Measurements from ENCODE around the gene PPP1R13L.

The PPP1R13L gene

DNA sequence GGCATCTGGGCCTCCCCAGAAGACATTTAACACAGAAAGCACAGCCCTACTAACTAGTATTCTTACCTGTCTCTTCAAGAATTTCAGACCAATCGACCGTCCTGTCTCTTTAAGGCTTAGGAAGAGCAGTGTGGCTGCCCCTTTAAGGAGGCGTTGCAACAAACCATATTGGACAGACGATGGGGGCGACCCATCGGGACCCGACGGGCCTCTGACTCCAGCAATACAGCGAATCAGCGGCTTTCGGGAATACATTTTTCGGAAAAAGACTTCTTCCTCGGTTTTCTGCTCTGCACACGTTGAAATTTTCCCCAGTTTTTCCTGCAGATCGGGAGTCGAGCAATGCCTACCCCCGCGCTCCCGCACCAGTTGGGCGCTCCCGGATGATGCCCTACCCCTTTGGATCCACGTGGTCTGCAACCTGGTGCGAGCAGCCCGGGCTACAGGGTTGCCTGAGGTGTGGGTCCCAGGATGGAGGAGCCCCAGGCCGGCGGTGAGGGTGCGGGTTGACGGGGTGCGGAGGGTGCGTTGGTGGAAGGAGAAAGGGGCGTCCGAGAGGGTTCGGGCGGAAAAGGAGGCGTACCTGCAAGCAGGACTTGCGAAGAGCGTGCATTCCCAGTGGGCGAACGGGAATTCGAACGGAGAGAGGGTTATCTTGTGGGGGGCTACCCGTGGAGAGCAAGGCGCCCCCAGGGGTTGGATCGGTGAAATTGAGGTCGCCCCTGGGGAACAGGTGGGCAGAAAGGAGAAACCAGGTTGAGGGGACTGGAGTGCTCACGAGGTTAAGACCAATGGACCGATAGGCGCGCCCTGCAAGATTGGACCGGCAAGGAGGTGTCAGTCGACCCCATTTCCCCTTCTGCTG, 1.6 kb upstream of the PPP1R13L start, which contains the start of gene POLR1G:
TSS of gene POLR1G (plus strand) at position 419 of the 865 bp plus-strand sequence. CDS start at position 472, 53 bp downstream.
- peak; percentile 97 for DNase-seq (ENCODE audit: low spot score)

DNA sequence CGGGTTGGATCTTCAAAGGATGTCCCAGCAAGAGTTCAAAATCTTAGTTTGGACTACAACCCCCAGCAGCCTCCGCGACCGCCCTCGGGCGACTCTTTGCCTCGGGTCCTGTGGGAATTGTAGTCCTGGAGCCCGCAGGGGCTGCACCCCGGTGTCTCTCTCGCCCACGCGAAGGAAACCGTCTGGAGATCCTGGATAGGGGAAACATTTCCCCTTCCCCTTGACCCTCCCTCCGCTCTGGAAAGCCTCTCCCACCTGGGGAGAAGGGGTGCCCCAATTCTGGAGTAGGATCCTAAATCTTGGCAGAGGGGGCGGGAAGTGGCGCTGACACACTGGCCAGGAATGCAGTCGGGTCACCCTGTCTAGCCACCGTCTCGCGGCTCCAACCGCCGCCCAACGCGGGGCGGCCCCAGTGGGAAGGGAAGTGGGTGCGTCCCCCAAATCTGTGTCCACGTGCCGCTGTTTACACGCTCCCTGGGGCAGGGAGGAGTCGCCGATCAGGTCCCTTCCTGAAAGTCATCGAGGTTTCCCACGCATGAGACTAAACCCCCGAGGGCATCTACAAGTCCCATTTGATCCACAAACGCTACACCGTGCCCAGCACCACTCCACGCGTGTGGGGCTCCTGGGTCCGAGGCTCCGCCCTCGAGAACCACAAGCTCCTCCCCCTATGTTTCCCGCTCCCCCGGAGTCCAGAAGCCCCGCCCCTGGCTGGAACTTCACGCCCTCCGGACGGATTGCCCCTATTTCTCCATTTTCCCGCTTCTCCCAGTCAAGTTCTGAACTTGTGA, 761 bp upstream of the PPP1R13L start:
- DNase-seq (ENCODE audit: low spot score), result peak; percentile 98

DNA sequence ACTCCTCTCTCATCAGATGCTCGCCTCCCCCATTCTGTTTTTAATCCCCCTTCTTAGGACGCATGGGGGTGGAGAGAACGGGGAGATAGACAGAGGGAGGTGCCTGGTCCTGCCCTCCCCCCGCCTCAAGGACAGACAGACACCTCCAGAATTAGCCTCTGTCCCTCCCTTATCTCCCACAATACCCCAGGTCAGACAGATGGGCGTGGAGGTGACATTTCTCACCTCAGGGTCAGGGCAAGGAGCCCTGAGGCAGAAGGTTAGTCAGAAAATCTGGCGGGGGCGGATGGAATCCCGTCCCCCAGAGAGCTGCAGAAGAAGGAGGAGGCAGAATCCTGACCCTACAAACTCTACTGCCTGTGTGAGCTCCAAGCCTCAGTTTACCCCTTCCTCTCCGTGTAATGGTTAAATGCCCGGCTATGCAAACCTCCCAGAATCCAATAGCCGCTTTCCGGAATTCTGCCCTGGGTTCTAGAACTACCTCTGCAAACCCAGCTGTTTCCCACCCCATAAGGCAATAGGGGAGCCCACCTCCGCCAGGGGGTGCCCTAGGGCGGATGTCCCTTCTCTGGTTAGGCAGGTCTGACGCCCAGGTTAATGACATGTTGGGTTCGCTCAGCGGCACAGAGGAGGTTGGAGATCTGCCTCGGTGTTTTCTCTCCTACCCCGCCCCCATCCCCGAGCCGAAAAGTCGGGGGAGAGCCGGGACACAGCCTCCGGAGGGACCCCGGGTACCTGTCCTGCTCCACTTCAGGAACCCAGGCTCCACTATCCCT, 900 bp downstream of the PPP1R13L start:
- DNase-seq (ENCODE audit: low spot score), result no peak

DNA sequence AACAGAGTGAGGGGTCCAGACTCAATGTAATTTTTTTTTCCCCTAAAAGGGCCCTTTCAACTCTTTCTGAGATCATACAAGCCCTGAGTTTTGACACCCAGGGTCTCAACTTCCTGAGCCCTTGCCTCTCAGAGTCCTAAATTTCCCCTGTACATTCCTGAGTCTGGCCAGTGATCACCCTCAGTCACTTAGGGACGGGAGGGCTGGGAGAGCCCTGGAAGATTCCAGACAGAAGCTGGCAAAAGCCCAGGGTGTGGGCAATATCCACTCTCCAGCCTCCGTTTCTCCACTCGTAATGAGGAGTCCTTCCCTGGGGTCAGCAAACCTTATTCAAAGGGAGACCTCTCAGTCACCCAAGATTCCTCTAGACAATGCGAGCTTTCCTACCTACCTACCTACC, 1.6 kb downstream of the PPP1R13L start:
- DNase-seq (ENCODE audit: low spot score), result no peak

DNA sequence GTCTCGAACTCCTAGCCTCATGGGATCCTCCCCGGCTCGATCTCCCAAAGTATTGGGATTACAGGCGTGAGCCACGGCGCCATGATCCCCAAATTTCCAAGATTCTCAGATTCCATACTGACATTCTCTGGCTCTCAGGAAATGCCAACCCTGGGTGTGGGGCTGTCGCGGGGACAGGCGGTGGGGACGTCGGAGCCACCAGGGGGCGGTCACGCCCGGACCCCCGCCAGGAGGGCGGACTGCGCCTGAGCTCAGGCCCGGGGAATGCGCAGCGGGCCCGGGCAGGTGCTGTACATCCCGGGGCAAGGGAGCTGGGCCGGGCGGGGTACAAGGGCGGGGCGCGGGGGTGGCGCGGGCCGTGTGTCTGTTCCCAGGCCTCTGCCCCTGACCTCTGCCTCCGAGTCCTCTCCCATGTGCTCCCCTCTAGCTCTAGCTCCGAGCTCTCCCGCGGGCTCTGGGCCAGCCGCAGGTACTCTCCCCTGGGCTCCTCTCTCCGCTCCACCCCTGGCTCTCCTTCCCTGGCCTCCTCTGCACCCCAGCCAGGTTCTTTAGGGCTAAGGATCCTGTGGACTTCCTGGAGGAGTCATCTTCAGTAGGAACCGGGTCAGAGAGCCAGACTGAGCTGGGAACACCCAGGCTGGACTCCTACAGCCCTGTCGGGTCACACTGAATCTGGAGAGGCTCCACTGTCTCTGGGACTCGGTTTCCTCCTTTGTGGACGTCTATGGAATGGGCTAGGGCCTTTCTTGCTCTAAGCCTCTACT, 2.4 kb downstream of the PPP1R13L start:
- no peak for DNase-seq (ENCODE audit: low spot score)

DNA sequence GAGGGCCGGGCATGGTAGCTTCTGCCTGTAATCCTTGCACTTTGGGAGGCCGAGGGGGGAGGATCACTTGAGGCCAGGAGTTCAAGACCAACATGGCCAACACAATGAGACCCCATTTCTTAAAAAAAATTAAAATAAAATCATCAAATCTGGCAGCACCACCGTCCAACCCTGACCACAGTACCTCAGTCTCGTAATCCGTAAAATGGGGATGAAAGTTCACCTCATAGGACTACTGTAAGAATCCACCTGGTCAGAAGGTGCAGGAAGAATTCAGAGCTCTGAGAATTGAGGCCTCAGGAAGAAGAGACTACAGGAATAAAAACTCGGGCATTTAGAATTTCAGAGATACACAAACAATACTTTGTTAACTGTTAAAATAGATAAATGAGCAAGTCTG, 3.1 kb downstream of the PPP1R13L start:
- no peak for DNase-seq (ENCODE audit: low spot score)

DNA sequence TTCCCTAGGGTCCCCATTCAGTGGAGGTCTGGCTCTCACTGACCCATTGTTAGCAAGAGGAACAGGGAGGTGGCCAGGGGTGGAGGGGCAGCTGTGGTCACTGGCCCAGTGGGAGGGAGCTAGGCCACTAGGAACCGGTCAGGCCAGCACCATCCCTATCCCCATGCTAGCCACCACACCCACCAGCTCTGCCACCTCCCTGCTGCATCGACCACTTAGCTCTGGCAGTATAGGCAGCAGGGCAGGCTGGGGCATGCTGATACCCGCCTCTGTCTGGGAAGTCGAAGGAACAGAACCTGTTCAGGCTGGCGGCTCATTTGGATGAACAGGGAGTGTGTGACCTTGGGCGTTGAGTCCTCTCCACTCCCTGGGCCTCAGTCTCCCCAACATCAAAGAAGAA, 4.7 kb downstream of the PPP1R13L start:
- DNase-seq (ENCODE audit: low spot score), result no peak

DNA sequence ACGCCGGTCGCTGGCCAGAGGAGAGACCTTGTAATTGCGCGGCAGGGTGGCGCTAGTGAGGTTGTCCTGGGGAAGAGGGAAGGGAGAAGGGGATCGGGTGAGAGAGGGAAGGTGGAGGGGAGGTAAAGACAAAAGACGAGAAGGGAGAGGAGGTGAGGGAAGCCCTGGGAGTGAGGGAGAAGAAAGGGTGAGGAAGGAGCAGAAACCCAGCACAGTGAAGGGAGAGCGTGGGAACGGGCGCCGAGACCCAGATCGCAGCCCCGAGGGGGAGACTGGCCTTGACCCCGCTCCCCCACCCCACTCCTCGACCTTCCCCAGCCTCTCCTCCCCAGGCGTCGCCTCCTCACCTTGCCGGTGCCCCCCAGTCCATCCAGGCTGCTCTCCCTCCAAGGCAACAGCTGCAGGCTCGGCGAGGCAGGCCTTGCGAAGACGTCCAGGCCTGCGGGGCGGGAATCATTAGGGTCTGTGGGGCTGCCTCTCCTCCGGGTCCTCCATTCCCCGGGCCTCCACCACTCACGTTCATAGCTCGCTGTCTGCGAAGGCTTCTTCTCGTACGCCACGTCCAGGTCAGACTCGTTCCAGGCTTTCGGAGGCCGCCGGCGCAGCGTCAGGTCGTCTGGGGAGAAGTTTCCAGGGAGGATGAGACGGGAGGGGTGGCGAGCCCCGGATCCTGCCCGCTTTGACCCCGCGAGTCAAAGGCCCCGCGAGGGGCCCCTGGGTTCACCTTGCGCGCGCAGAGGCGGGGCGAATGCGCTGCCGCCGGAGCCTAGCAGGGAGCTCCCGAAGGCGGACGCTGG, 8.8 kb downstream of the PPP1R13L start:
- no peak for DNase-seq (ENCODE audit: low spot score)

DNA sequence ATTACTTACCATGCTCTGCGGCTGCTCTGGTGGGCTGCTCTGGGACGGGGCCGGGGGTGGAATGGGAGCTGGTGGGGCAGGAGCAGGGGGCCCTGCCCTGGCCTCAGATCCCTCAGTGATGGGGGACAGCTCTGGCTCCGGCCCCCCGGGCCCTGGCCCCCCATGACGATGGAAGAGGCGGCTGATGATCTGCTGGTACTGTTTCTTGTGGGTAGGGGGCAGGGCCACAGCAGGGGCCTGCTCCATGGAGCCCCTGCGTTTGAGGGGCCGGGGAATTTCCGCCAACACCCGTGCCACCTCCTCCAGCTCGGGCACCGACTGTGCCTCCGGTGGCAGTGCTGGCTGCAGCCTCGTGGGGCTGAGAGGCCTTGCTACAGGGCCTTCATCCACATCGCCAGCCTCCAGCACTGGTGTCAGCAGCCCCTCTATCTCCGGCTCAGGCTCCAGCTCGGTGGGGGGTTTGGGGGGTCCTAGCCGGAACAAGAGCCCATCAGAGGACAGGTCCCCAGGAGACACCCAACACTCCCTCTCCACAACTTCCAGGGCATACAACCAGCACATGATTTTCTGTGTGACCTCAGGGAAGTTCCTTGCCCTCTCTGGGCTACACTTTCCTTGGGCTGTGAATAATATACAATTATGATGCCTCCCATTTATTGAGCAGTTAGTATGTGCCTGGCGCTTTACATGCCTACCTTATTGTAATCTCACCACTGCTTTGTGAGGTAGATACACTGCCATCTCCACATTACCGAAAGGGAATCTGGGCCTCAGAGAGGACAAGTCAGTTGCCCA, 12.8 kb downstream of the PPP1R13L start:
- DNase-seq (ENCODE audit: low spot score), result no peak

DNA sequence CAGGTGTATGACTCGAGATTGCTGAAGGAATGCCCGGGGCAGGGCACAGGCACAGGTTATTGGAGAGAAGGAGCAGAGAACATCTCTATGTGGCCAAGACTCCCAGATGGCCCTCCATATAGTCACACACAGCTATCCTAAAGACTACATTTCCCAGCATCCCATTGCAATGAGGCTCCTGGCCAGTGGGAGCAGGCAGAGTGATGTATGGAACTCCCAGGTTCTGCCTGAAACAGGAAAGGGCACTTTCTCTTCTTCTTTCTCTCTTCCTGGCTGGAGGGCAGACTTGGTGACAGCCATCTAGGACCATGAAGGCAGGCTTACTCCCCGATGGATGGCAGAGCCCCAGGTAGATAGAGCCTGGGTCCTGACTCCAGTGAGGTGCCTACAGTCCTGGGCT, 13.5 kb downstream of the PPP1R13L start:
- no peak for DNase-seq (ENCODE audit: low spot score)

DNA sequence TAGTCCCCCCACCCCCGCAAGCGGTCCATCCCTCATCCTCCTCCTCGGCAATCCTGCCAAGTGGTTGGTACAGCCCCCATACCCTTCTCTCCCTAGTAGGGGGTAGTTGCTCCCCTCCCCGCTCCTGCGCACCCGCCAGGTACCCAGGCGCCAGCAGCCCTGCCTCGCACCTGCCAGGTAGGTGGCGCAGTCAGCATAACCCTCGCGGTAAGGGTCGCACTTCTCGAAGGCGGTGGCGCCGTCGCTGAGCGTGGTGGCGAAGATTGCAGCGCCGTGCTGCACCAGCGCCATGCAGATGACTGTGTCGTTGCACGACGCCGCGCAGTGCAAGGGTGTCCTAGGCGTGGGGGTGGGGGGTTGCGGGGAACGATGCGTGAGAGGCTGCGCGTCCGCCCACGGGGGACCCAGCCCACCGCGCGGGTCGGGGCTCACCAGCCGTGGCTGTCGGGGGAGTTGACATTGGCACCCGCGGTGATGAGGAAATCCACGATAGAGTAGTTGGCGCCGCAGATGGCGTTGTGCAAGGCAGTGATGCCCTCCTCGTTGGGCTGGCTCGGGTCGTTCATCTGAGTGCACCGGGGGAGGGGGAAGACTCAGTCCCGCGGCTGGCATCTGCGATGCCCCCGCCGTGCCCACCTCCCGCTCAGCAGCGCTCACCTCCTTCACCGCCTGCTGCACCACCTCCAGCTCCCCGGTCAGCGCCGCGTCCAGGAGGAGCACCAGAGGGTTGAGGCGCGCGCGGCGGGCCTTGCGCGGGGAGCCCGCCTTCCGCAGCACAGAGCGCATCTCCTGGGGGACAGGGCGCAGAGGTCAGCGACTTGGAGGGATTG, 19.3 kb downstream of the PPP1R13L start:
- DNase-seq (ENCODE audit: low spot score), result no peak

DNA sequence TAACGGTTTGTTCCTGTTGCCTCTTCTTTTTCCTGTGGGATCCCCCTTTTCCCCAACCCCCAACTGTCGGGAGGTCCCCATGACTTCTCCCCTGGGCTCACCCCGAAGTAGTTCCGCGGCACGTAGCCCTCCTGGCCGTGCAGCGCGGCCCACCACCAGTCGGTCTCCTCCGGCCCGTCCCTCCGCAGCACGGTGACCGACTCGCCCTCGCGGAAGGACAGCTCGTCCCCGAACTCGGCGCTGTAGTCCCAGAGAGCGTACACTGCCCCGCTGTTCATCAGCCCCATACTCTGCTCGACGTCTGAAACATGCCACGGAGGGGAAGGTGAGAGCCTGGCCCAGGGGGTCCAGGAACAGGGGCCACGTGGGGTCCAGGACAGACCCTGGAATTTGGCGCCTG, 22.4 kb downstream of the PPP1R13L start:
- DNase-seq (ENCODE audit: low spot score), result no peak

DNA sequence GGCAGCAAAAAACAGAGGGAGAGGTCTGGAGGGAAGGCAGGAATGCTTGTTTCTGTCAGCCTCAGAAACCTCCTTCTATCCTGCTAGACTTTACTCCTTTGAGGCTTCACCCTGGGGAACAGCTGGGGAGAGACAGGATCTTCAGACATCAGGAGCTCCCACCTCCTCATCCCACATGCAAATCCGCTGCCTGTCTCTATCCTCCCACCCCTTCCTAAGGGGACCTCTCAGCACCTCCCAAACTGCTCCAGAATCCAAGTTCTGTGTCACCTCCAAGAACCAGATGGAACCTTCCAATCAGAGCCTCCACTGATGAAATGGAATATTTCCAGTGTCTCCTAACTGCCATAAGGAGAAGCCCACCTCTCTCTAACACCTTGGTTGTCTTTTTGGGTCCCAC, 24.8 kb downstream of the PPP1R13L start:
- no peak for DNase-seq (ENCODE audit: low spot score)

DNA sequence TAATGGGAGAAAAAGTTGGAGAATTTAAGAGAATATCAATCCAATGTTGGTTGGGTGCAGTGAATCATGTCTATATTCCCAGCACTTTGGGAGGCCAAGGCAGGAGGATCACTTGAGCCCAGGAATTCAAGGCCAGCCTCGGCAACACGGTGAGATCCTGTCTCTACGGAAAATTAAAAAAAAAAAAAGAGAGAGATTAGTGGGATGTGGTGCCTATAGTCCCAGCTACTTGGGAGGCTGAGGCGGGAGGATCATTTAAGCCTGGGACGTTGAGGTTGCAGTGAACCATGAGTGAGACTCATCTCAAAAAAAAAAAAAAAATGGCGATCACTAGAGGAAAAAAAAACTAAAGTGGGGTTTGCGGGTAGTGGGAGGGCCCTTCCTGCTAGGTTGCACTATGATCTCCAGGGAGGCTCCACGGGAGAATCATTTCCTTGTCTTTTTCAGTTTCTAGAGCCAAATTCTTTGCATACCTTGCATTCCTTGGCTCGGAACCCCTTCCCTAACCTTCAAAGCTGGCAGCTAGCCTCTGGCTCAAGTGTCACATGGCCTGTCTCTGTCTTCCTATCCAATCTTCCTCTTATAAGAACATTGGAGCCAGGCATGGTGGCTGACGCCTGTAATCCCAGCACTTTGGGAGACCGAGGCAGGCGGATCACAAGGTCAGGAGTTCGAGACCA, 28.7 kb downstream of the PPP1R13L start:
- peak; percentile 57 for DNase-seq (ENCODE audit: low spot score)

DNA sequence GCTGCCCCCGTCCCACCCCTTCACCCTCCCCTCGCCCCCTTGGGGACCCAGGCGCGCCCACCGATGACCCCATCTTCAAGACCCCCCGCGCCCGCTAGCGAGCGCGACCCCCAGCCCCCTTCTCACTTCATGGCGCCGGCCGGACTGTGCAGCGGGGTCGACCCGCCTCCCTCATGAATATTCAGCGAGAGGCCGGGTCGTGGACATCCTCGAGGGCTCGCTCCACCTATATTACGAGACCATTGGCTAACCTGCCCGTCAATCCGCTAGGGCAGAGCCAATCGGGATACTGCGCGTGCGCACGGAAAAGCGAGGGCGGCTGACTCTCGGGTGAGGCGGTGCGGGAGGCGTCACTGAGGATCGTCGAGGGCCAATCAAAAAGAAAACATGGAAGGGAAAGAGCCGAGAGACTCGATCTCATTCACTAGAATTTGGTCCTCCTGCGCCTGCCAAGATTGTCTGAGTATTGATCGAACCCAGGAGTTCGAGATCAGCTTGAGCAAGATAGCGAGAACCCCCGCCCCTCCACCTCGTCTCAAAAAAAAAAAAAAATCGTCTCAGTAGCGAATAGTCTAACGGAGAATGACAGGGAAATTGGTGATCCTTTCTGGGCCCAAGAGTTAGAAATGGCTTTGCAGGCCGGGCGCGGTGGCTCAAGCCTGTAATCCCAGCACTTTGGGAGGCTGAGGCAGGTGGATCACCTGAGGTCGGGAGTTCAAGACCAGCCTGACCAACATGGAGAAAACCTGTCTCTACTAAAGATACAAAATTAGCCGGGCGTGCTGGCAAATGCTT, 34.3 kb downstream of the PPP1R13L start, which contains the start of gene ERCC2:
TSS of gene ERCC2 (minus strand) at position 164 of the 795 bp plus-strand sequence. CDS start at position 131, 33 bp downstream.
- DNase-seq (ENCODE audit: low spot score), result peak; percentile 100

DNA sequence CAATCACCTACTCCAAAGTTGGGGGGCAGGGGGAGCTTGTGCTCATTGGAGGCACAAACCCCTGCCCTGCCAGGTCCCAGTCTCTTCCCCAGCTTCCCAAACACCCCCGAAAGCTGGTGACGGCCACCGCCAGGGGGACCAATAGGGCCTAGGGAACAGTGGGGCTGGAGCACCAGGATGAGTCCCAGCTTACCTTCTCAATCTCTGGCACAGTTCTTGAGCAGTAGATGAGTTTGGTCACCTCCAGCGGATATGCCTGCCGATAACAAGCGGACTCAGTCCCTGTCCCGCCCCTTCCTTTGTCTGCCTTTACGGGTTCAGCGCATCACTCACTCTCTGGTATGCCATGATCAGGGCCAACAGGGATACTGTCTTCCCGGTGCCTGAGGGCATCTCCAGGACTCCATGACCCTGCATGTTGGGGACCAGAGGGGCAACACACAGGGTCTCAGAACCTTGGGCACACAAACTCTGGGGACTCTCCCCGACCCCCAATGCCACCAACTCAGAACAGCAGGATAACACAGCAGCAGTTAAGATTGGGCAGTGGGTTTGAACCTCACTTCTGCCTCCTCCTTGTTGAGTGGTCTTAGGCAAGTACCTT, 36.0 kb downstream of the PPP1R13L start:
- DNase-seq (ENCODE audit: low spot score), result no peak

DNA sequence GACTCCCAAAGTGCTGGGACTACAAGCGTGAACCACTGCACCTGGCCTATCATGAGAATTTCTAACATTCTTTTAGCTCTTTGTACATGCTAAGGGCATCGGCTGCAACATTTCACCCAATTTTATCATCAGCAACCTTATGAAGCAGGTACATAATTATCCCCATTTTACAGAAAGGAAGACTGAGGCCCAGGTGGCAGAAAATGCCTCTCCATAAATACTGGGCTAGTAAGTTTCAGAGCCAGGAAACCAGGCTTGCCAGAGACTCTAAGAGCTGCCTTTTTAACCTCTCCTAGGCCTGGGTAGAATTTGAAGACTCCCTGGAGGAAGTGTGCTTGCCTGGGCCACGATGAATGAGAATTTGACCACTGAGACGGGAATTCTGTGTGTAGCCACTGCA, 36.7 kb downstream of the PPP1R13L start:
- no peak for DNase-seq (ENCODE audit: low spot score)
